K562 (cell line): ENCODE results near the gene CAMSAP2. TPM values are rescaled to one million over a fixed set of nuclear protein-coding genes. Genes with fewer than 3 reads are reported as not detected.
"Not testable (repeated sequence)": the region's sequence is repeated elsewhere in the genome, so short reads cannot be mapped to it uniquely, and the experiment has no call there.

Experiments used
- ATAC-seq: fragments of 200-7000 bp; cut with Tn5 transposase; 3 replicates; pipeline ENCODE4 v1.9.1; 2020; ENCODE audit warnings: moderate library complexity
- BruUV-seq: library from RNA; stranded (reverse); fragments of 400-500 nt; replicated peaks from 2 replicates; lab custom pipeline; 2021; lab: Mats Ljungman, UMichigan
- CTCF ChIA-PET: fragments of 300-600 bp; formaldehyde crosslinking; extraction: SDS; loops from one replicate; lab custom pipeline; 2021; ENCODE audit warnings: low intra/inter-chr PET ratio; lab: Yijun Ruan, JAX
- POLR2A ChIA-PET: fragments of 300-600, 350-650 bp; sonication (Branson Sonifier 250); formaldehyde crosslinking; extraction: SDS; loops from one replicate; lab custom pipeline; 2021; ENCODE audit warnings: antibody characterized with exemption, inconsistent platforms; lab: Yijun Ruan, JAX
- DNase-seq, 4 experiments: peaks; one replicate each; pipeline versions ENCODE4 v3.0.0 to v3.0.0-alpha.2; 2011 to 2018; ENCODE audit warnings: low spot score in 3 of 4, mixed read lengths in 3 of 4; ENCODE audit errors: extremely low read depth in 1 of 4
- FAIRE-seq: peaks from 2 replicates; lab custom pipeline; 2011; peaks lifted over from hg19 to GRCh38; lab: Jason Lieb, UNC
- H2AFZ ChIP-seq: 2 replicates; pipeline ENCODE4 v1.6.0; 2011; ENCODE audit warnings: low read depth, low read length, control low read depth, inconsistent platforms
- H3K27ac ChIP-seq: fragments of 200-600 bp; 3 replicates; pipeline ENCODE4 v1.8.0; 2011; ENCODE audit warnings: low read depth, mild to moderate bottlenecking, control low read depth, inconsistent platforms, low read length, moderate library complexity, mixed read lengths; ENCODE audit errors: extremely low read depth
- H3K27me3 ChIP-seq, 2 experiments: fragments of 300-600 bp in 1 of 2; 2 replicates in 1 of 2; 3 replicates in 1 of 2; pipeline versions ENCODE4 v1.6.0 to v1.8.0; 2011; ENCODE audit warnings: inconsistent platforms in 2 of 2, low read length in 2 of 2, mild to moderate bottlenecking in 1 of 2, mixed read lengths in 1 of 2, moderate library complexity in 1 of 2; ENCODE audit not compliant: control insufficient read depth in 2 of 2, insufficient read depth in 2 of 2
- H3K36me3 ChIP-seq: fragments of 300-600 bp; 3 replicates; pipeline ENCODE4 v1.8.0; 2011; ENCODE audit warnings: mild to moderate bottlenecking, low read length, inconsistent platforms; ENCODE audit not compliant: control insufficient read depth, insufficient read depth
- H3K4me1 ChIP-seq, 2 experiments: fragments of 200-600 bp in 1 of 2; replicated peaks in 1 of 2; 2 replicates in 1 of 2; 3 replicates in 1 of 2; pipeline versions ENCODE4 v1.5.1 to v1.8.0; 2011; ENCODE audit warnings: inconsistent platforms in 2 of 2, low read length in 2 of 2, mild to moderate bottlenecking in 1 of 2, mixed read lengths in 1 of 2, moderate library complexity in 1 of 2; ENCODE audit not compliant: control insufficient read depth in 2 of 2, insufficient read depth in 2 of 2
- H3K4me2 ChIP-seq: 2 replicates; pipeline ENCODE4 v1.6.1; 2011; ENCODE audit warnings: low read length, control low read depth, inconsistent platforms, mixed read lengths; ENCODE audit not compliant: insufficient read depth
- H3K4me3 ChIP-seq: fragments of 200-600 bp; sonication (generic), shearing (Covaris generic); 2 replicates; pipeline ENCODE4 v1.5.1; 2016; ENCODE audit warnings: control low read depth, inconsistent platforms
- H3K79me2 ChIP-seq: fragments of 200-600 bp; 3 replicates; pipeline ENCODE4 v1.8.0; 2011; ENCODE audit warnings: low read length, inconsistent platforms; ENCODE audit not compliant: control insufficient read depth, insufficient read depth
- H3K9ac ChIP-seq, 2 experiments: 2 replicates each; pipeline versions ENCODE4 v1.6.0 to v1.6.1; 2011; ENCODE audit warnings: low read depth in 2 of 2, low read length in 2 of 2, control low read depth in 1 of 2, inconsistent platforms in 1 of 2, mild to moderate bottlenecking in 1 of 2, mixed read lengths in 1 of 2; ENCODE audit not compliant: insufficient read depth in 1 of 2
- H3K9me1 ChIP-seq: one replicate; pipeline ENCODE4 v1.6.0; 2011; ENCODE audit warnings: inconsistent platforms, mild to moderate bottlenecking, low read length, moderate library complexity; ENCODE audit not compliant: control insufficient read depth, insufficient read depth
- H3K9me3 ChIP-seq: replicated peaks from 2 replicates; pipeline ENCODE4 v1.5.1; 2011; ENCODE audit warnings: low read depth, low read length, inconsistent platforms; ENCODE audit not compliant: control insufficient read depth, insufficient read depth
- H4K20me1 ChIP-seq: replicated peaks from 2 replicates; pipeline ENCODE4 v1.6.1; 2011; ENCODE audit warnings: low read length, inconsistent platforms, mixed read lengths; ENCODE audit not compliant: control insufficient read depth, insufficient read depth
- ARID1B ChIP-seq: fragments of 450-650 bp; IDR thresholded peaks from 2 replicates; pipeline ENCODE4 v1.6.1; 2016; ENCODE audit warnings: antibody characterized with exemption, mild to moderate bottlenecking, inconsistent platforms
- ATF6 ChIP-seq: sonication (generic); formaldehyde crosslinking; IDR thresholded peaks from 2 replicates; pipeline ENCODE4 v1.4.0; 2020; ENCODE audit warnings: mild to moderate bottlenecking, missing genetic modification reagents
- THAP12 ChIP-seq: fragments of 250-450 bp; sonication (Bioruptor Pico); IDR thresholded peaks from 2 replicates; pipeline ENCODE4 v1.9.0; 2021; ENCODE audit warnings: mild to moderate bottlenecking, inconsistent platforms
- ZBTB26 ChIP-seq: fragments of 450-650 bp; formaldehyde crosslinking; IDR thresholded peaks from 2 replicates; pipeline ENCODE4 v1.4.0; 2022; ENCODE audit warnings: missing genetic modification characterization
- ZNF740 ChIP-seq, 3 experiments: fragments of 200-800 bp in 1 of 3; sonication (Bioruptor generic) in 1 of 3; sonication (generic) in 1 of 3; formaldehyde crosslinking in 1 of 3; IDR thresholded peaks; 2 replicates each; pipeline versions ENCODE4 v1.6.1 to v1.8.0; 2016 to 2022; ENCODE audit warnings: mild to moderate bottlenecking in 2 of 3, missing compliant biosample characterization in 2 of 3, missing genetic modification characterization in 2 of 3, missing genetic modification reagents in 1 of 3
- ZNF79 ChIP-seq: fragments of 250-450 bp; sonication (Bioruptor Pico); IDR thresholded peaks from 2 replicates; pipeline ENCODE4 v1.4.0; 2020; ENCODE audit warnings: low read depth, mild to moderate bottlenecking, moderate library complexity
- WGBS: fragments of 100-300 bp; shearing (Covaris generic); methylation state at CpG from one replicate; pipeline ENCODE4 v1.1.6; 2016; ENCODE audit warnings: low coverage, mixed read lengths; ENCODE audit not compliant: insufficient coverage; ENCODE audit errors: missing lambda C conversion rate; 5-methylcytosine and 5-hydroxymethylcytosine counted together
- in situ Hi-C: fragments of 300-500 bp; cut with MboI; formaldehyde crosslinking; loops from 4 replicates; pipeline ENCODE4 v1.15.0; 2018; ENCODE audit warnings: inconsistent platforms, mixed read lengths
- intact Hi-C: fragments of 100-400 bp; cut with micrococcal nuclease; formaldehyde crosslinking; loops from 2 replicates; pipeline ENCODE4 v1.14.2; 2022
- polyA plus RNA-seq, 8 experiments: library from polyadenylated mRNA; depleted of rRNA in 4 of 8; stranded (reverse) in 5 of 8; unstranded in 3 of 8; fragments of >200 nt; fragmentation: Nextera tagmentation in 2 of 8; fragmentation: Illumina TruSeq in 1 of 8; extraction: Ambion mirVana in 2 of 8; extraction: Trizol in 1 of 8; gene quantifications; 2 replicates each; pipeline versions ENCODE4 v1.2.1 to v1.2.3, GENCODE V29; 2011 to 2014; ENCODE audit warnings: inconsistent platforms in 1 of 8, missing spikeins in 1 of 8
- total RNA-seq, 7 experiments: library from RNA; depleted of rRNA in 6 of 7; stranded (reverse); fragments of >200 nt in 6 of 7; fragmentation: Illumina TruSeq in 2 of 7; extraction: Trizol in 2 of 7; gene quantifications; 2 replicates each; pipeline versions ENCODE4 v1.2.1 to v1.2.3, GENCODE V29; 2011 to 2021; ENCODE audit warnings: low replicate concordance in 1 of 7

The CAMSAP2 gene
- total and polyA plus RNA-seq, 9 of the 15 experiments (the other 6 are each of a cell fraction or from before 2014, with no cell fraction given), result 1.4 to 7.5 (median 2.7) TPM

- in situ Hi-C loops, H3K27me3 ChIP-seq, H3K79me2 ChIP-seq, ATAC-seq, FAIRE-seq, H3K9me1 ChIP-seq, CTCF ChIA-PET, BruUV-seq, H3K36me3 ChIP-seq, DNase-seq, H3K4me1 ChIP-seq, H3K27ac ChIP-seq, intact Hi-C loops, H3K9ac ChIP-seq, H3K9me3 ChIP-seq, POLR2A ChIA-PET, H3K4me3 ChIP-seq, H2AFZ ChIP-seq, H3K4me2 ChIP-seq, H4K20me1 ChIP-seq: not testable (repeated sequence)
- 35% methylated on average over 9 of the region's 10 CpGs for WGBS
These were observed 12.1 kb downstream of the CAMSAP2 start for GRCh38 chr1:200750749-200751148.

GRCh38 chr1:200751717-200752116 lies 13.0 kb downstream of the CAMSAP2 start:
- H3K9me3 ChIP-seq, result no peaks in the 10 kb centered on the region
- H3K79me2 ChIP-seq, result no peaks in the 10 kb centered on the region
- in situ Hi-C loops, result no loop called here
- H3K4me2 ChIP-seq, result no peak overlapping the region
- POLR2A ChIA-PET, result no interaction called here
- H3K4me3 ChIP-seq, result no peak overlapping the region
- CTCF ChIA-PET, result no interaction called here
- no peaks in the 10 kb centered on the region; the same call in 2 of the 3 replicates for H3K36me3 ChIP-seq
- BruUV-seq, result no TSS peak
- ATAC-seq (no peak), DNase-seq (no peak), FAIRE-seq (no peak)
- intact Hi-C loops, result no loop called here
- no peak overlapping the region for H3K9ac ChIP-seq
- no peak overlapping the region for H3K27ac ChIP-seq
- 68% methylated on average over 2 of the region's 2 CpGs for WGBS
- no peak overlapping the region for H2AFZ ChIP-seq
- H3K4me1 ChIP-seq, result peaks cover 0 to 4% of the 10 kb centered on the region in 2 experiments; a peak in 1 of 5 replicates
- no peaks in the 10 kb centered on the region for H4K20me1 ChIP-seq
- H3K9me1 ChIP-seq, result no peaks in the 10 kb centered on the region
- no peaks in the 10 kb centered on the region for H3K27me3 ChIP-seq
- TF ChIP-seq ATF6 (CRISPR knock-in tag) (no peak), ZBTB26 (no peak), ARID1B (no peak), THAP12 (no peak), ZNF79 (CRISPR knock-in tag) (no peak), ZNF740 (CRISPR knock-in tag; IDR thresholded peaks at IDR 0.05) (no peak), ZNF740 (tag; IDR thresholded peaks at IDR 0.05) (no peak)
